Activated B cell treated with CpG ODN at 0.5 μM for 24 hours (primary cell): ENCODE results near the gene KIT. TPM values are rescaled to one million over a fixed set of nuclear protein-coding genes. Genes with fewer than 3 reads are reported as not detected.

Experiments
- ATAC-seq: fragments of 200-7000 bp; cut with Tn5 transposase; one replicate; pipeline ENCODE4 v1.10.0; 2021; ENCODE audit warnings: low read depth, mild to moderate bottlenecking, moderate library complexity
- CTCF ChIA-PET: fragments of 350-600 bp; sonication (Branson Sonifier 250); formaldehyde crosslinking; loops from one replicate; lab custom pipeline; 2021; ENCODE audit warnings: antibody characterized with exemption; lab: Charles Lee
- POLR2A ChIA-PET: fragments of 350-600 bp; sonication (Branson Sonifier 250); formaldehyde crosslinking; loops from one replicate; lab custom pipeline; 2021; ENCODE audit warnings: antibody characterized with exemption; lab: Charles Lee
- DNase-seq: peaks from one replicate; pipeline ENCODE4 v3.0.0; 2022
- H3K27ac Mint-ChIP-seq: one replicate; pipeline ENCODE4 v1.8.0; 2020; ENCODE audit warnings: mixed read lengths
- H3K27me3 Mint-ChIP-seq: one replicate; pipeline ENCODE4 v1.8.0; 2021; ENCODE audit warnings: mixed read lengths
- H3K36me3 Mint-ChIP-seq: one replicate; pipeline ENCODE4 v1.8.0; 2021; ENCODE audit warnings: low read depth, mixed read lengths
- H3K4me1 Mint-ChIP-seq: one replicate; pipeline ENCODE4 v1.8.0; 2021; ENCODE audit warnings: mixed read lengths
- H3K4me3 Mint-ChIP-seq: one replicate; pipeline ENCODE4 v1.8.0; 2020; ENCODE audit warnings: mild to moderate bottlenecking, mixed read lengths
- H3K9me3 Mint-ChIP-seq: one replicate; pipeline ENCODE4 v1.8.0; 2020; ENCODE audit warnings: mixed read lengths
- intact Hi-C: fragments of 100-400 bp; cut with micrococcal nuclease; formaldehyde crosslinking; loops from one replicate; pipeline ENCODE4 v1.15.1; 2024
- total RNA-seq: library from RNA; stranded (reverse); gene quantifications from 2 replicates; pipeline ENCODE4 v1.2.3, GENCODE V29; 2022
- TF ChIP-seq, protein P1 (sequence below): fragments of 200-600 bp; IDR thresholded peaks from one replicate; pipeline ENCODE4 v1.8.0; 2022; ENCODE audit warnings: antibody characterized with exemption, mild to moderate bottlenecking

KIT gene
- total RNA-seq, 1 donor from 2014 or later = not detected

DNA sequence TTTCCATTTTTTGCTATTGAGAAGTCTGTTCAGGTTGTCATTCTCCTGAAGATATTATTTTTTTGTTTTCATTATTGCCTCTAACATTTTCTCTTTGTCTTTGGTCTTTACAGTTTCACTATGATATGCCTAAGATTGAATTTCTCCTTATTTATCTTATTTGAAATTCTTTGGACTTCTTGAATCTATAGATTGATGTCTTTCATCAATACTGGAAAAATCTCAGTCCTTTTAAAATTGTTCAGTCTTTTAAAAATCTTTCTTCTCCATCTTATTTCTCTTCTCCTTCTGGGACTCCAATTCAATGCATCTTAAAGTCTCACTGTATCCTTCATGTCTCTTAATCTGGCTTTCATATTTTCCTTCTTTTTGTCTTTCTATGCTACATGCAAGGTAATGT lies 86.7 kb downstream of the KIT start:
- CTCF ChIA-PET = no interaction called here

GRCh38 chr4:54745031-54745770 lies 87.4 kb downstream of the KIT start:
- H3K4me1 Mint-ChIP-seq = peaks cover 4% of the 10 kb centered on the region
- intact Hi-C loops = no loop called here
- H3K9me3 Mint-ChIP-seq = peaks cover 2% of the 10 kb centered on the region
- H3K36me3 Mint-ChIP-seq = no peaks in the 10 kb centered on the region
- H3K4me3 Mint-ChIP-seq = no peak overlapping the region
- TF ChIP-seq, protein P1, sequence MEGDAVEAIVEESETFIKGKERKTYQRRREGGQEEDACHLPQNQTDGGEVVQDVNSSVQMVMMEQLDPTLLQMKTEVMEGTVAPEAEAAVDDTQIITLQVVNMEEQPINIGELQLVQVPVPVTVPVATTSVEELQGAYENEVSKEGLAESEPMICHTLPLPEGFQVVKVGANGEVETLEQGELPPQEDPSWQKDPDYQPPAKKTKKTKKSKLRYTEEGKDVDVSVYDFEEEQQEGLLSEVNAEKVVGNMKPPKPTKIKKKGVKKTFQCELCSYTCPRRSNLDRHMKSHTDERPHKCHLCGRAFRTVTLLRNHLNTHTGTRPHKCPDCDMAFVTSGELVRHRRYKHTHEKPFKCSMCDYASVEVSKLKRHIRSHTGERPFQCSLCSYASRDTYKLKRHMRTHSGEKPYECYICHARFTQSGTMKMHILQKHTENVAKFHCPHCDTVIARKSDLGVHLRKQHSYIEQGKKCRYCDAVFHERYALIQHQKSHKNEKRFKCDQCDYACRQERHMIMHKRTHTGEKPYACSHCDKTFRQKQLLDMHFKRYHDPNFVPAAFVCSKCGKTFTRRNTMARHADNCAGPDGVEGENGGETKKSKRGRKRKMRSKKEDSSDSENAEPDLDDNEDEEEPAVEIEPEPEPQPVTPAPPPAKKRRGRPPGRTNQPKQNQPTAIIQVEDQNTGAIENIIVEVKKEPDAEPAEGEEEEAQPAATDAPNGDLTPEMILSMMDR = no peak
- CTCF ChIA-PET = no interaction called here
- no peak for DNase-seq
- no peak overlapping the region for H3K27ac Mint-ChIP-seq
- peaks cover 4% of the 10 kb centered on the region for H3K27me3 Mint-ChIP-seq
- ATAC-seq = no peak
- POLR2A ChIA-PET = no interaction called here

More for the DNA sequence above, 86.7 kb downstream of the KIT start:
- intact Hi-C loops = no loop called here
- H3K4me1 Mint-ChIP-seq = peaks cover 4% of the 10 kb centered on the region
- peaks cover 4% of the 10 kb centered on the region for H3K27me3 Mint-ChIP-seq
- TF ChIP-seq, protein P1 = no peak
- H3K9me3 Mint-ChIP-seq = peaks cover 2% of the 10 kb centered on the region
- DNase-seq (no peak), ATAC-seq (no peak)
- POLR2A ChIA-PET = no interaction called here
- H3K27ac Mint-ChIP-seq = no peak overlapping the region
- H3K36me3 Mint-ChIP-seq = no peaks in the 10 kb centered on the region
- H3K4me3 Mint-ChIP-seq = no peak overlapping the region

DNA sequence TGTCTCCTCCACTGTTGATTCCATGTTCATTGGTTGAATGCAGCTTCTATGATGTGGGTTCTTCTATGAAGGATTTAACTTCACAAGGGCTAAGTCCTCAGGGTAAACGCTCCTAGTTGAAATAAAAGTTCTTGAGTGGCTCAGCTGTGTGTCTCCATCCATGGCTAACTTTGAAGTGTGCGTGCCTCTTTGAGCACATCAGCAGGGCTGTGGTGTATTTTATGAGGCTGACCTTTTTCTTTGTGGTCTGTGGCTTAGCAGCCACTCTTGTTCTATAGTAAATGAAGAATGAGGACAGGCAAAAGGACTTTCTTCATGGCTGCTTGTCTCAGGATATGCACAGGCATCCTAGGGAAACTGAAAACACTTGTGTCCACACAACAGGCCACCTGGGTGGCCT lies 88.5 kb downstream of the KIT start:
- Mint-ChIP-seq H3K27me3 (peaks cover 4% of the 10 kb centered on the region), H3K36me3 (no peaks in the 10 kb centered on the region), H3K27ac (no peak overlapping the region), H3K9me3 (peaks cover 2% of the 10 kb centered on the region), H3K4me1 (peaks cover 4% of the 10 kb centered on the region), H3K4me3 (no peak overlapping the region)
- ATAC-seq = no peak
- ChIA-PET CTCF (no interaction called here), POLR2A (no interaction called here)
- intact Hi-C loops = no loop called here
- DNase-seq = no peak
- TF ChIP-seq, protein P1 = no peak

- Mint-ChIP-seq H3K36me3 (no peaks in the 10 kb centered on the region), H3K9me3 (peaks cover 2% of the 10 kb centered on the region), H3K4me3 (no peak overlapping the region), H3K27me3 (peaks cover 5% of the 10 kb centered on the region), H3K4me1 (no peaks in the 10 kb centered on the region), H3K27ac (no peak overlapping the region)
- POLR2A ChIA-PET = no interaction called here
- intact Hi-C loops = no loop called here
- DNase-seq (no peak), ATAC-seq (no peak)
- TF ChIP-seq, protein P1 = no peak
- CTCF ChIA-PET = no interaction called here
Measured at GRCh38 chr4:54750341-54750740, 92.6 kb downstream of the KIT start.

- TF ChIP-seq, protein P1 = no peak
- no peaks in the 10 kb centered on the region for H3K36me3 Mint-ChIP-seq
- CTCF ChIA-PET = no interaction called here
Measured at GRCh38 chr4:54754394-54754793, 96.6 kb downstream of the KIT start.

More at GRCh38 chr4:54754394-54754793, 96.6 kb downstream of the KIT start:
- no peak overlapping the region for H3K27ac Mint-ChIP-seq
- DNase-seq (no peak), ATAC-seq (no peak)
- H3K9me3 Mint-ChIP-seq = no peaks in the 10 kb centered on the region
- intact Hi-C loops = no loop called here
- H3K4me1 Mint-ChIP-seq = no peaks in the 10 kb centered on the region
- H3K27me3 Mint-ChIP-seq = peaks cover 3% of the 10 kb centered on the region
- H3K4me3 Mint-ChIP-seq = no peak overlapping the region
- POLR2A ChIA-PET = no interaction called here
